PC-3 (cell line): ENCODE data around the gene OR1A1. TPM values are rescaled to one million over a fixed set of nuclear protein-coding genes. Genes with fewer than 3 reads are reported as not detected.
"Not testable (repeated sequence)": the region's sequence is repeated elsewhere in the genome, so short reads cannot be mapped to it uniquely, and the experiment has no call there.

ENCODE experiments used
- ATAC-seq: fragments of 200-7000 bp; cut with Tn5 transposase; 2 replicates; pipeline ENCODE4 v1.9.1; 2020; ENCODE audit warnings: mild to moderate bottlenecking, moderate library complexity
- BruUV-seq: library from RNA; stranded (reverse); fragments of 400-500 nt; replicated peaks from 2 replicates; lab custom pipeline; 2021; lab: Mats Ljungman, UMichigan
- CTCF ChIA-PET: fragments of 300-600 bp; sonication (Branson Sonifier 250); formaldehyde crosslinking; loops from one replicate; lab custom pipeline; 2022; ENCODE audit warnings: antibody characterized with exemption; lab: Charles Lee
- POLR2A ChIA-PET: fragments of 300-600 bp; sonication (Branson Sonifier 250); formaldehyde crosslinking; loops from one replicate; lab custom pipeline; 2022; ENCODE audit warnings: antibody characterized with exemption; ENCODE audit not compliant: unreplicated experiment; lab: Charles Lee
- DNase-seq: peaks from one replicate; pipeline ENCODE4 v3.0.0-alpha.2; 2015
- H2AFZ ChIP-seq: fragments of 300-600 bp; sonication (generic); 2 replicates; pipeline ENCODE4 v1.6.0; 2016; ENCODE audit warnings: antibody characterized with exemption, low read length
- H3F3A ChIP-seq: fragments of 300-600 bp; sonication (generic); one replicate; pipeline ENCODE4 v1.6.0; 2017; ENCODE audit warnings: antibody characterized with exemption, low read length, control low read depth, mild to moderate bottlenecking; ENCODE audit not compliant: unreplicated experiment
- H3K27ac ChIP-seq: fragments of 300-600 bp; sonication (generic); 2 replicates; pipeline ENCODE4 v1.5.1; 2016; ENCODE audit warnings: mild to moderate bottlenecking, low read length
- H3K27me3 ChIP-seq: fragments of 300-600 bp; sonication (generic); 2 replicates; pipeline ENCODE4 v1.6.1; 2016; ENCODE audit warnings: low read length, mixed read lengths
- H3K36me3 ChIP-seq: fragments of 300-600 bp; sonication (generic); 2 replicates; pipeline ENCODE4 v1.6.1; 2016; ENCODE audit warnings: low read depth, mixed run types, low read length, mixed read lengths
- H3K4me1 ChIP-seq: fragments of 300-600 bp; sonication (generic); 2 replicates; pipeline ENCODE4 v1.5.1; 2016; ENCODE audit warnings: low read length; ENCODE audit not compliant: insufficient read depth
- H3K4me2 ChIP-seq: fragments of 300-600 bp; sonication (generic); 2 replicates; pipeline ENCODE4 v1.6.0; 2016; ENCODE audit warnings: low read length
- H3K4me3 ChIP-seq: fragments of 300-600 bp; sonication (generic); 2 replicates; pipeline ENCODE4 v1.5.1; 2016; ENCODE audit warnings: mild to moderate bottlenecking, low read length, mixed read lengths
- H3K79me2 ChIP-seq: fragments of 300-600 bp; sonication (generic); 2 replicates; pipeline ENCODE4 v1.6.1; 2017; ENCODE audit warnings: low read length, mixed read lengths
- H3K9ac ChIP-seq: fragments of 300-600 bp; sonication (generic); 2 replicates; pipeline ENCODE4 v1.6.0; 2016; ENCODE audit warnings: mild to moderate bottlenecking, low read length
- H3K9me2 ChIP-seq: fragments of 300-600 bp; sonication (generic); replicated peaks from 2 replicates; pipeline ENCODE4 v1.6.1; 2016; ENCODE audit warnings: mixed run types, low read length, mixed read lengths
- H3K9me3 ChIP-seq: fragments of 300-600 bp; sonication (generic); 2 replicates; pipeline ENCODE4 v1.6.1; 2016; ENCODE audit warnings: low read length, mixed read lengths
- H4K20me1 ChIP-seq: fragments of 300-600 bp; sonication (generic); 2 replicates; pipeline ENCODE4 v1.6.1; 2016; ENCODE audit warnings: low read length, mixed read lengths
- CTCF ChIP-seq: fragments of 300-600 bp; sonication (generic); conservative IDR thresholded peaks from 2 replicates; pipeline ENCODE4 v1.5.1; 2017; ENCODE audit warnings: antibody characterized with exemption, low read depth, mild to moderate bottlenecking, low read length
- EZH2 ChIP-seq: fragments of 300-600 bp; sonication (generic); IDR thresholded peaks from one replicate; pipeline ENCODE4 v1.6.1; 2017; ENCODE audit warnings: antibody characterized with exemption, mild to moderate bottlenecking, low read length; ENCODE audit not compliant: unreplicated experiment
- EZH2phosphoT487 ChIP-seq: fragments of 300-600 bp; sonication (generic); IDR thresholded peaks from 2 replicates; pipeline ENCODE4 v1.6.1; 2018; ENCODE audit warnings: mild to moderate bottlenecking, antibody characterized with exemption, low read length, borderline replicate concordance
- intact Hi-C: fragments of 100-400 bp; cut with micrococcal nuclease; formaldehyde crosslinking; loops from 2 replicates; pipeline ENCODE4 v1.9.0; 2023
- total RNA-seq: library from RNA; depleted of rRNA; stranded (reverse); fragments of >200 nt; gene quantifications from 2 replicates; pipeline ENCODE4 v1.2.3, GENCODE V29; 2014

Gene OR1A1
- total RNA-seq, 1 experiment from 2014 or later = not detected

GRCh38 chr17:3213587-3213986, 6.1 kb downstream of the OR1A1 start:
- no peak overlapping the region for H3K27ac ChIP-seq
- no peaks in the 10 kb centered on the region for H3K9me2 ChIP-seq
- no peaks in the 10 kb centered on the region for H3K36me3 ChIP-seq
- H3K4me2 ChIP-seq = no peak overlapping the region
- H3K9ac ChIP-seq = no peak overlapping the region
- no peak for ATAC-seq
- no peaks in the 10 kb centered on the region for H3K79me2 ChIP-seq
- H2AFZ ChIP-seq = no peak overlapping the region
- TF ChIP-seq EZH2 = no peak
- TF ChIP-seq CTCF = no peak
- no peak for TF ChIP-seq EZH2phosphoT487
- H3K27me3 ChIP-seq = no peaks in the 10 kb centered on the region
- no peaks in the 10 kb centered on the region for H3K4me1 ChIP-seq
- no peak overlapping the region for H3K4me3 ChIP-seq
- ChIA-PET POLR2A (no interaction called here), CTCF (no interaction called here)
- DNase-seq = no peak
- intact Hi-C loops = no loop called here
- BruUV-seq = no TSS peak
- H3K9me3 ChIP-seq = no peaks in the 10 kb centered on the region
- H4K20me1 ChIP-seq = no peaks in the 10 kb centered on the region
- no peaks in the 10 kb centered on the region for H3F3A ChIP-seq

- H3K4me3 ChIP-seq, H3K9ac ChIP-seq, CTCF ChIA-PET, H3K9me3 ChIP-seq, H3K27ac ChIP-seq, intact Hi-C loops, H3F3A ChIP-seq, H3K9me2 ChIP-seq, H4K20me1 ChIP-seq, H3K4me1 ChIP-seq, ATAC-seq, POLR2A ChIA-PET, H3K79me2 ChIP-seq, BruUV-seq, H3K27me3 ChIP-seq, H2AFZ ChIP-seq, H3K36me3 ChIP-seq, H3K4me2 ChIP-seq, DNase-seq: not testable (repeated sequence)
These were observed 12.5 kb downstream of the OR1A1 start for GRCh38 chr17:3219978-3220377.

GRCh38 chr17:3221850-3222249, 14.4 kb downstream of the OR1A1 start:
- TF ChIP-seq EZH2 = no peak
- no peak for TF ChIP-seq EZH2phosphoT487
- no peak for TF ChIP-seq CTCF
- ATAC-seq (no peak), DNase-seq (no peak)
- no peak overlapping the region for H2AFZ ChIP-seq
- no peak overlapping the region for H3K27ac ChIP-seq
- BruUV-seq = no TSS peak
- no peak overlapping the region for H3K9ac ChIP-seq
- intact Hi-C loops = no loop called here
- H3K9me3 ChIP-seq = no peaks in the 10 kb centered on the region
- H3F3A ChIP-seq = no peaks in the 10 kb centered on the region
- H3K36me3 ChIP-seq = no peaks in the 10 kb centered on the region
- no peaks in the 10 kb centered on the region for H4K20me1 ChIP-seq
- no peak overlapping the region for H3K4me2 ChIP-seq
- H3K79me2 ChIP-seq = no peaks in the 10 kb centered on the region
- H3K9me2 ChIP-seq = no peaks in the 10 kb centered on the region
- ChIA-PET POLR2A (no interaction called here), CTCF (no interaction called here)
- H3K27me3 ChIP-seq = no peaks in the 10 kb centered on the region
- H3K4me1 ChIP-seq = no peaks in the 10 kb centered on the region
- no peak overlapping the region for H3K4me3 ChIP-seq
